ENCODE results near the gene AK9.

AK9 gene

GRCh38 chr6:109454496-109455436 is 236.2 kb downstream of the AK9 start:
- no peak for DNase-seq

- peak; percentile 58 for DNase-seq
Measured at GRCh38 chr6:109453594-109454495, 237.2 kb downstream of the AK9 start.

DNA sequence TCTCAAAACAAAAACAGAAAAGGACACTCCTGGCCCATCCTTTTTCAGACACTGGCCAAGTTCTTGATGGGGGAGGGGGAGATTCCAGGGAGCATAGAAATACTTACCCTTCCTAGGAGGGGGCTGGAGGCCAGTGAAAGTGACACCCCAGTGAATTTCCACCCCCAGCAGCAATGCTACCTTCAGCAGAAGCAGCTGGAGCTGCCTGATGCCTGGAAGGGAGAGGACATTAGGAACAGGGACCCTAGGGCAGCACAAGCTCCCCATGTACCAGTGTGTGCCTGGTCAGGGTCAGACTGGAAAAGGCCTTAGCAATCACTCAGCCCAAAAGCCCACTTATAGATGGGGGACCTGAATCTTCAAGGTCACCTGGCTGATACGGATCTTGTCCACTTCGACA is 237.8 kb downstream of the AK9 start:
- DNase-seq, result no peak

DNA sequence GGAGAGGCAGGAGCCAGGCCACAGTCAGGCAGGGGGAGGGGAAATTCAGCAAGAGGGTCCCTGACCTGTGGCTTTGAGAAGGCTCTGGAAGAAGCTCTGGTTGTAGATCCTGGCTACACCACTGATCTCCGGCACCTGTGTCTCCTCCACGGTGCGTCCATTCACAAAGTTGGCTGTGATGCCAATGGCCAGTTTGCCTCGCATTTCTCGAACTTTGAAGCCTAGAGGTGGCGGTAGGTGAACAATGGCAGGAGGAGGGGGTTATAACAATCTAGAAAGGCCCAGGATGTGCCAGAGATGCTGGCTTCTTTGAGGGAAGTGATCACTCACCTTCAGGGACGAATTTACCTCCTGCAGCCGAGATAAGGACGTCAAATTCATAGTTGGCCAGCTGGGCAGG is 238.8 kb downstream of the AK9 start:
- DNase-seq, result no peak

- DNase-seq, result no peak
Measured at GRCh38 chr6:109451376-109451775, 239.6 kb downstream of the AK9 start.

GRCh38 chr6:109450801-109451200 is 240.2 kb downstream of the AK9 start:
- no peak for DNase-seq

- DNase-seq, result no peak
Measured at GRCh38 chr6:109449795-109450673, 241.0 kb downstream of the AK9 start.

DNA sequence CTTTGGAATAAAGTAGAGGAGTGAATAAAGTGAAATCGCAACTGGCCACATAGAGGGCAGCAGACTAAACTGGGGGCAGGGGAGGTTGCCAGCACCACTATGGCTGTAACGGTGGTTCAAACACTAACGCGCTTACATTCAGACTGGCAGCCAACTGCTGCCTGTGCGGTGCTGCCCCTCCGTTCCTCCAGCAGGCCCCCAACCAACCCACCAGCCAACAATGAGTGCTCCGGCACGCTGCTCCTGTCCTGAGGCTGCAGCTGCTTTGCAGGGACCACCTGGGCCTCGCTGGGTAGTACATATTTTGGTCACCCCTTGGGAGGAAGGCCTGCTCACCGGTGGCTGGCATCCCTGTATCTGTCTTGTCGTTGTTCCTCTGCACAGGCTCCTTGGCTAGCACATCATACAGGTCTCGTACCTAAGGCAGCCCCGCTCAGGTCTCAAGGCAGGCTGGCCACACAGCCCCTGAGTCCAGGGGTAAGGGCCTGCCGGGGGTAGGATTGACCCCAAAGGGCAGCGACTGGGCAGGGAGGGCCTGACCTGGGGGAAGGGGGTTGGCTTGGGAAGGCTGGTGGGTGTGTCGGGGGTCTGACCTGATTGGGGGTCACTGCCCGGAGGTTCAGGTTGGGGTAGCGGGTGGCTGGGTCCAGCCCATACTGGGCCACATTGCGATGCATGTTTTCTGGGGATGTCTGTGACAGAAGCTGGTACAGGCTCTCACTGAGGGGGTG is 241.8 kb downstream of the AK9 start:
- DNase-seq, result no peak

GRCh38 chr6:109448615-109449014 is 242.4 kb downstream of the AK9 start:
- DNase-seq, result no peak

DNA sequence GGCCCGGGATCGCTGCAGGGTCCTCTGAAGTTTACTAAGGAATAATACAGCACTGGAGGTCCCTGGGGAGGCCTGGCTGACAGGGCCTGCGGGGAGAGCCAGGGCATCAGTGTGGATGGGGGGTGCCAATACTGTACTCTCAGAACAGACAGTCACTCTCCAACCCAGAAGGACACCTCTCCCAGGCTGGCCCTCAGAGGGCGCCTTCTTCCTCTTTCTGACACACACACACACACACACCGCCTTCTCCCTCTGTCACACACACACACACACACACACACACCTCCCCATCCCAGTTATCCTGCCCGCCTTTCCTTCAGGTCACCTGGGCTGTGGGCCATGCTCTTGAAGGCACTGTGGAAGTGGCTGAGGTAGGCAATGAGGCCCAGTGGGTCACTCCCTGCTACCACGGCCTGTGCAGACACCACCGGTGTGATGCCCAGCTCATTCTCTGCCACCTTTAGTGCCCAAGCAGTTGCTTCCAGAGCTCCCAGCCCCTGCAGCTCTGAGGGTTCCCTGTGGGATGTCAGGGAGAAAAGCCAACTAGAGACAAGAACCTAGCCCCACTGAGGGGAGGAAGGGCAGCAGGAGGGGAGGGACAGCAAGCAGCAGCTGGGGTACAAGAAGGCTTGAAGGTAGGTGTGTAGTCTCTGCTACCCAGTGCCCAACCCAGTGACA is 243.0 kb downstream of the AK9 start:
- no peak for DNase-seq

- no peak for DNase-seq
Measured at GRCh38 chr6:109447087-109447486, 243.9 kb downstream of the AK9 start.

DNA sequence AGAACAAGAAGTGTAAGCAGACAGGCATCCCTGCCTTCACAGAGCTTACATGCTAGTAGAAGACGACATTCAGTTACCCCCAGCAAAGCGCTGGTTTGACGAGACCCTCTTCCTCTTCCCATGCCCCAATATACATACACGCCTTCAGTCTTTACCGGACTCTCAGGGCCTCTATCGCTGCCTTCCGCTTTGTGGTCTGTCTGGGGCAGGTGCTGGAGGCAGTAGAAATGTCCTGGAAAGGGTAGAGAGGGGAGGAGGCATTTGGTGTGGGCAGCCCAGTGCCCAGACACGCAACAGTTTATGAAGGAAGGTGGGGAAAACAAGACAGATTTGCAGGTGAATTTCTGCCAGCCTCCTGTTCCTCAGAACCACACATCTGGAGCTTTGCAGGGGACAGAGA is 244.5 kb downstream of the AK9 start:
- DNase-seq, result no peak

GRCh38 chr6:109446072-109446471 is 244.9 kb downstream of the AK9 start:
- DNase-seq, result no peak

DNA sequence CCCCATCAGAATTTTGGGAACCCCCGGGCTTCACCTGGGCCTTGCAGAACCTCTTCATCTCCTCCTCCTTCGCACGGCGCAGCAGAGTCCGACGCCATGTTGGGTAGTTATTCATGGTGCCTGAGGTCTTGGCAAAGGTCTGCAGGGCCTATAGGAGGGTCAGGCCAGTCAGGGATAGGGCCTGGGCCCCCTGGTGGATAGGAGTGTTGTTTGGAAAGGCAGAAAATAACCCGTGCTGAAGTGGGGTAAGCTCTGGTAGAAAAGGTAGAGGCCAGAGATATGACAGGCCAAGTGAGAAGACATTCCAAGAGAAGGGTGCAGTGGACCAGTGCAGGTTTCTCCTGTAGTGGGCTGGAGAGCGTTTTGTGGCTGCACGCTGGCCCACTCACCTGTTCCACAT is 245.6 kb downstream of the AK9 start:
- DNase-seq, result no peak

GRCh38 chr6:109443425-109443950 is 247.5 kb downstream of the AK9 start:
- DNase-seq, result no peak
